Mononuclear cell (primary cell): ENCODE measurements around the gene MRPL14. TPM values are rescaled to one million over a fixed set of nuclear protein-coding genes. Genes with fewer than 3 reads are reported as not detected.

ENCODE experiments used
- H3K27me3 ChIP-seq: 2 replicates; pipeline ENCODE4 v1.6.0; 2011; ENCODE audit warnings: low read length, control low read depth; ENCODE audit not compliant: insufficient read depth
- H3K4me1 ChIP-seq: 2 replicates; pipeline ENCODE4 v1.5.1; 2011; ENCODE audit warnings: mild to moderate bottlenecking, low read length, control low read depth; ENCODE audit not compliant: insufficient read depth
- H3K4me3 ChIP-seq: 2 replicates; pipeline ENCODE4 v1.5.1; 2011; ENCODE audit warnings: mild to moderate bottlenecking, low read length, moderate library complexity
- H3K9me3 ChIP-seq: 2 replicates; pipeline ENCODE4 v1.5.1; 2011; ENCODE audit warnings: low read depth, mild to moderate bottlenecking, control low read depth, low read length
- total RNA-seq: library from RNA; depleted of rRNA; stranded (reverse); fragments of >200 nt; gene quantifications from one replicate; pipeline ENCODE4 v1.2.3, GENCODE V29; 2012

Gene MRPL14
- total RNA-seq, 1 donor: 10.3 TPM

DNA sequence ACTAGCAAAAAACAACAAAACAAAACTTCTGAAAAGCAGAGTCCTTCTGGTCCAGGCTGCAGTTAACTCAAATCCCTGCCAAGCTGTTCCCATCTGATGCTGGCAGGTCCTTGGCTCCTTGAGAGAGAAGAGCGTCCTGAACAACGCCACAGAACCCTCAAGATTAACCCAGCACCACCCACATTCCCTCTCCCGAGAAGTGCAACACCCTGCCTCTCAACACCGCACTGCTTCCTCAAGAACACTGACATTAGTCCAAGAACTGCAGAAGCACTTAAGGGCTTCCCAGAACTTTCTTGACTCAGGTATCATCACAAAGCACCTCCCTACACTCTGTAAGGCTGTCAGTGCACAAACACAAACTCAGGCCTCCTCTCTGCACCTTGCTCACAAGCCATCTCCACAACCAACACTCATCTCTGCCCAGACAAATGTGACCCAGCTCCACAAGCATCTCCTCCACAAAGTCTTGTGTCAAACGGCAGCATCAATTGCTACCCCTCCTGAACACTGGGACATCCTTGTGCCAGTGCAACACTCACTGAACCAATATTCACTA lies 7.5 kb downstream of the MRPL14 start:
- H3K4me1 ChIP-seq: peaks cover 60% of the 10 kb centered on the region

DNA sequence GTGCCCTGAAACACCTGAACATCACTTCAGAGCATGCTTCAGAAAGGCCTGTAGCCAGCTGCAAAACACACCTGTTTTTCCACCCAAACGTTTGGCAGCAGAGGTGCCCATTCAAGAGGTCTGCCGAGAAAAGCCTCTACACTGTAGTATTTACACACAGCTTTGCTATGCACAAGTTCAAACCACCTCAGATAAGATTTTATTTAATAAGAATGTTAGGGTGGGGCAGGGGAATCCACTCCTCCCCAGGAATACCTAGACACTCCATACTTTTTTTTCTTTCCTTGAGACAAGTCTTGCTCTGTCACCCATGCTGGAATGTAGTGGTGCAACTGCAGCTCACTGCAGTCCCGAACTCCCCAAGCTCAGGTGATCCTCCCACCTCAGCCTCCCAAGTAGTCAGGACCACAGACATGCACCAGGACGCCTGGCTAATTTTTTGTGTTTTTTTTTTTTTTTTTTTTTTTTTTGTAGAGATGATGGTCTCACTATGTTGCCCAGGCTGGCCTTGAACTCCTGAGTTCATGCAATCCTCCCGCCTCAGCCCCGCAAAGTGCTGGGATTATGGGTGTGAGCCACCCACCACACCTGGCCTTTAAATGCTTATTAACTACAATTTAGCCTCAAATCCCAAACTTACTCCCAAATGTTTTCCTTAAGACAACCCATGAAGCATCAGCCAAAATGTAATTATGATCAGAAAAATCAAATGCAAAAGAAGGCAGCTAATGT lies 9.7 kb downstream of the MRPL14 start:
- peaks cover 38% of the 10 kb centered on the region for H3K4me1 ChIP-seq
- no peak overlapping the region for H3K4me3 ChIP-seq
- no peaks in the 10 kb centered on the region for H3K27me3 ChIP-seq
- H3K9me3 ChIP-seq: no peaks in the 10 kb centered on the region

More for the DNA sequence above, 7.5 kb downstream of the MRPL14 start:
- Histone ChIP-seq H3K27me3 (no peaks in the 10 kb centered on the region), H3K9me3 (no peaks in the 10 kb centered on the region), H3K4me3 (no peak overlapping the region)

DNA sequence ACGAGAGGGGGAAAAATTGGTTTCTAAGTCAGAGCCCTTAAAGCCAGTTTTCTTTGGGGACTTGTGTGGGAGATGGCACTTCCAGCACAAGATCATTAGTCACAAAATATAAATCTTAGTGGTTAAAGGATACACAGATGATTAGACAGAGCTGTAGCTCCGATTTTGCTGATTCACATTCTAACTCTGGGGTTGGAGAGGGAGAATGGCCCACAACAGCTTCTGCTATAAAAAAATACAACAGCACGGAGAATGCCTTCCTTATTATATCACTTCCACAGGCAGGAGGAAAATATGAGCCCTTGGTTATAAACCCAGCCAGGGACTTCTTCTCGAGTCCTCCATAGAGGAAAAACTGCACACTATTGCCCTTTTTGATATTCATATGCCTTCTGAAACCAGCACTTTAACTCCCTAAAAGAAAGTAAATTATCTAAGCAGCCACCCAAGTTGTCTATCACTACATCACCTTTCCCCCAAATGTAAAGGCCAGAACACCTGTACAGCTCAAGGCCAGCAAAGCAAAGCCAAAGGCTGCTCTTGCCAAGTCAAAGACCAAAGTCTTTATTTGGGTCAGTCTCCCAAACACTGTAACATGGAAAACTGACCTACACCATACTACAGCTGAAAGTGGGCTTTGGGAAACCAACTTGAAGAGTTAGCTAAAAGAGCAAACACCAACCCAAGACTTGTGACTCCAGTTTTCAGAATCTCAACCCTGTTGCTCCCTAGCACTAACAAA lies 10.4 kb downstream of the MRPL14 start:
- H3K27me3 ChIP-seq: no peaks in the 10 kb centered on the region
- no peaks in the 10 kb centered on the region for H3K9me3 ChIP-seq
- H3K4me1 ChIP-seq: peaks cover 31% of the 10 kb centered on the region
- no peak overlapping the region for H3K4me3 ChIP-seq

DNA sequence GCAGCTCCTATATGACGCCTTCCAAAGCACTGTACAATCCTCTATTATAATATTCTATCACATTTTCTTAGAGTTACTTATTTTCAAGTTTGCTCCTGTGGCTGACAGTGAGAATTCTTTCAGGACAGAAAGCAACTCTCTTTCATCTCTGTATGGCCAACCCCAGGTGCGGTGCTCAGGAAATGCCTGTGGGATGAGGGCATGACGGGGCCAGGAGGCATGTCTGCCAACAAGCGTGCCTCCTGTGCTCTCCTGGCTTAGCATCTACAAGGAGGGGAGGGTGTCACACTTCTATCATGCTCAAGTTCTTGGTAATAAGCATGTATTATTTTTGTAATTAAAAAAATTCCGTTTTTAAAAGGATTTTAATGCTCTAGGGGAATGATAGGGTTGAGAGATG lies 11.4 kb downstream of the MRPL14 start:
- H3K27me3 ChIP-seq: no peaks in the 10 kb centered on the region
- H3K4me3 ChIP-seq: no peak overlapping the region
- H3K4me1 ChIP-seq: peaks cover 21% of the 10 kb centered on the region
- no peaks in the 10 kb centered on the region for H3K9me3 ChIP-seq

DNA sequence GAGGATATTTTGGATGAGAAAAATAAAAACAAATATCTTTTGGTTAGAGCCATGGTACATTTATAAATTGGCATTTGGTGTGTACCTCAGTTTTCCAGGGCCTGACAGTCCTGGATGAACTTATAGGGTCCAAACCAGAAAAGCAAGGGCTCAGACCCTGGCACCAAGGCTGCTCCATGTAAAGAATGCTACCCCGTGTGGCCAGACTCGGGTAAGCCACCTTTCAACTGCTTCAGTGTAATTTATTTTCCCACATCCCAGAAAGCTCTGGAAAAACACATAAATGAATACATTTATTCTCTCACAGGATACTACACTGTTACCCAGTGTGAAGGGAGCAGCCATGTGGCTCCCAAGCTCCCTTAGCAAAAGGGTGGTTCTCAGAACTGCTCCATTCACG lies 13.8 kb downstream of the MRPL14 start:
- H3K4me3 ChIP-seq: no peak overlapping the region
- no peaks in the 10 kb centered on the region for H3K9me3 ChIP-seq
- peaks cover 4% of the 10 kb centered on the region for H3K4me1 ChIP-seq
- H3K27me3 ChIP-seq: no peaks in the 10 kb centered on the region

DNA sequence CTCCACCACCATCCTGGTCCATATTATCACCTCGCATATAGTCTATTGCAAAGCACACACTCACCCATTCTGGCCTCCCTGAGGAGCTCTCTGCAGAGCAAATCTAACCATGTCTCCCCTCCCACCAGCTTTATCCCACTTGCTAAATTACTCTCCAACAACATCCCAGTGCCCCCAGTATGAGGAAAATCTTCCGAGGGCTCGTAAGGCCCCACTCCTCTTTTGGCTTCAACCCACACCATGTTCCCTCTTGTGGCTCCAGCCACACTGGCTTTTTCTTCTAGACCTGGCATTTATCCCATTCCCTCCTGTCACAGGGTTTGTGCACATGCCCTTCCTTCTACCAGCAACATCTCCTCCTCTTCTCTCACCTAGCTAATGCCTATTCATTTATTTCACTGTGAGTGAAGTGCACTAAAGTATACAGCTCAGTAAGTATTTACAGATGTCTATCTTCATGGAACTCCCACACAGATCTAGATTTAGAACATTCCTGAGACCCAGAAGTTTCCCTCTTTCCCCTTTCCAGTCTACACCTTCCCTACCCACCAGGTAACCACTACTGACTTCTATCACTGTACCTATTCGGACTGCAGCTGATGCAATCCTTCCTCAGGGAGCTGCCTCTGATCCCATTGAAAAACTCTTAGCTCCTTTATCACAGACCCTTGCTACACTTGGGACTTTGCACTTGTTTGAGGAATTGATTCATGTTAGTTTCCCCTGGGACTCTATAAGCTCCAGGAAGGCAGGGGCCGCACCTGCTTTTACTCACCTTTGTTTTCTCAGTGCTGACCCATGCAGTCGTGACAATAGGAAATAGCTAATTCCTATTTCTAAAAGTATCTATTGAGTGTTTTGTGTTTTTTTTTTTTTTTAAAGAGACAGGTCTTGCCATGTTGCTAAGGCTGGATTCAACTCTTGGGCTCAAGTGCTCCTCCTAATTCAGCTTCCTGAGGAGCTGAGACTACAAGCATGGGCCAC lies 15.5 kb downstream of the MRPL14 start:
- Histone ChIP-seq H3K27me3 (no peaks in the 10 kb centered on the region), H3K4me3 (no peak overlapping the region), H3K4me1 (no peaks in the 10 kb centered on the region), H3K9me3 (no peaks in the 10 kb centered on the region)

DNA sequence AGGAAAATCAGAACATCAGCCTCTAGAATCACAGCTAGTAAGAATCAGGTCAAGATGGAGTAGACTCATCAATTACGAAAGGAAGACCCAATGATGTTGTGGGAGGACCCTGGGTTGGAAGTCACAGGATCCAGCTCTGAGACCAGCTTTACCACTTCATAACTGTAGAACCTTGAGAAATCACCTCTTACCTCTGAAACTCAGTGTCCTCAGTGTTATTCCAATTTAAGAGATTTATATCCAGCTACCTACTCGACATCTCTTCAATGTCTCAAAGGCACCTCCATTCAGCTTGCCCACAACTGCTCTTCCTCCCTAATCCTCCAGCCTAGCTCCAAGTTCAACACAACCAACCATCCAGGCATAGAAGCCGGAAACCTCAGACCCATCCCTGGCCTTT lies 16.3 kb downstream of the MRPL14 start:
- no peaks in the 10 kb centered on the region for H3K9me3 ChIP-seq

DNA sequence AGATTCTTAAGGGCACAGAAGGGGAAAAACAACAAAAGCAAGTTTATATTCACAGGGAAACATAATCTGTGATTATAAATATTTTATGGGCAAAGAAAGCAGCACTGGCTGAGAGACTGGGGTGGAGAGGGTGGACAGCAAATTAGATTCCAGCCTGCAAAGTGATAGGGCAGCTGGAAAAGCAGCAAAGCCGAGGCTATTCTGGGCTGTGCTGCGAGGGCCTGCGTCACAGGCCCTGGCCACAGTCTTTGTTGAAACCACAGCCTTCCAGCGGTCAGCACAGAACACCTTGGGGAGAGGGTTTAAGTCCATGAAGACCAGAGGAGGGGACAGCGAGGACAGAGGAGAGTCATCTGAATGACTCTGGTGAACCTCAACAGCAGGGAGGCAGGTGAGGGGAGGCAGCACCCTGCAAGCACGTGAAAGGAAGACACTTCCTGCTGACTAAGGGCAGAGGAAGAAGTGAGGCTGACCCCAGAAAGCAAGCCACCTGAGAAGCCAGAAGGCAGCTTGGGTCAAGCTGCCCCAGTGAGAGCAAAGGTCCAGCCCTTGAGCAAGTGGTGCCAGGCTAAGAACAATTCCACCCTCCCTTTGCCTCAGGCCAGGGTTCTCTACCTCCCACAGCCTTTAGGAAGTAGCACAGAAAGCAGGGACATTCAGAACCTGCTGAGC lies 17.1 kb downstream of the MRPL14 start:
- Histone ChIP-seq H3K4me3 (no peak overlapping the region), H3K9me3 (no peaks in the 10 kb centered on the region), H3K4me1 (no peaks in the 10 kb centered on the region), H3K27me3 (no peaks in the 10 kb centered on the region)

More for the DNA sequence above, 16.3 kb downstream of the MRPL14 start:
- H3K4me3 ChIP-seq: no peak overlapping the region
- no peaks in the 10 kb centered on the region for H3K27me3 ChIP-seq
- H3K4me1 ChIP-seq: no peaks in the 10 kb centered on the region

DNA sequence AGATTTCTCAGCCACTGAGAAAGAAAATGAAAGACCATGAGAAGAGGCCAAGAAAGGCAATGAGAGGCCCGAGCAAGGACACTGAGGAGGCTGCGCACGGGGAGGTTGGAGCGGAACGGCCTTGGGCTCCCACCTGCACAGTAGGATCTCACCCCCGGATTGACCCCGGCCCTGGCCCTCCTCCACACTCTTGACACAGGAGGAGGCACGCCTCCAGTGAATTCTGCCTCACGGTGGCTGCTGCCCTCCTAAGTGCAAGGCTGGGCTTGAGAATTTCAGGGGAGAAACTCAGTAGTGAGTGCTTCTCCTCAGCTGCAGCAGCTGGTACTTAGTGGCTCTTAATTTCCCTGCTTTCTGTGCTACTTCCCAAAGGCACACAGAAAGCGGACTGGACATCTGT lies 18.0 kb downstream of the MRPL14 start:
- Histone ChIP-seq H3K4me3 (no peak overlapping the region), H3K27me3 (no peaks in the 10 kb centered on the region), H3K9me3 (no peaks in the 10 kb centered on the region), H3K4me1 (no peaks in the 10 kb centered on the region)

DNA sequence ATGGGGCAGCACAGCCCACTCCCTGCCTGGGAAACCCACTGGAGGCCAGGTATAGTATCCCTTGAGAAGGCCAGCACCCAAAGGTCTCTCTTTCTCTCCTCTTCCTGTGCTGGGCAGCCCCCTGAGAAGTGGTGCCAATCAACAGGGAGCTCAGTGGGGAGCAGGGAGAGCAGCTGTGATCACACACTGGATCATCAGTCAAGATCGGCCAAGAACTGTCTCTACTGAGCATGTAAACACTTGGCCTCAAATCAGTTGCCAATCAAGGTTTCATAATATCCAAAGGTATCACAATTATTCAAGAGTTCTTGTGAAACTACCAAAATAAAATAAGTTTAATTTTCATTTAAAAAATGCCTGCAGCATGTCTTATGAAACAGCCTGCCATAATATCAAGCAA lies 18.8 kb downstream of the MRPL14 start:
- Histone ChIP-seq H3K4me1 (no peaks in the 10 kb centered on the region), H3K4me3 (no peak overlapping the region), H3K9me3 (no peaks in the 10 kb centered on the region), H3K27me3 (no peaks in the 10 kb centered on the region)

DNA sequence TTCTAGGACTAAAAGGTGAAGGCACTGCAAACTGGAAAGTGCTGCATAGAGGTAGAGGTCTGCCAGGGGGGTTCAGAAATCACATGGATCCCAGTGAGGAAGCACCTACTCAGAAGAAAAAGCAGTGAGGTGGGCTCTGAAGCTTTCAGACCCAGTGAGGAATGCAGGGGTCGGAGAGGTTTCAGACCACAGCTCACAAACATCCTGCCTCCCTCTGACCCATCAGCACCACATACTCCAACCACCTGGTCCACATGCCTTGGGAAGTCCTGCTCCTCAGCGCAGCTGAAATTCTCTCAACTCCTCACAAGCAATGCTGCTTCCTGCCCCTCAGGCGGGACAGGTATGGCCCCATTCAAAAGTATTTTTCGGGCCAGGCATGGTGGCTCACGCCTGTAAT lies 20.2 kb downstream of the MRPL14 start:
- no peaks in the 10 kb centered on the region for H3K27me3 ChIP-seq
- H3K9me3 ChIP-seq: no peaks in the 10 kb centered on the region
- no peak overlapping the region for H3K4me3 ChIP-seq
- no peaks in the 10 kb centered on the region for H3K4me1 ChIP-seq

DNA sequence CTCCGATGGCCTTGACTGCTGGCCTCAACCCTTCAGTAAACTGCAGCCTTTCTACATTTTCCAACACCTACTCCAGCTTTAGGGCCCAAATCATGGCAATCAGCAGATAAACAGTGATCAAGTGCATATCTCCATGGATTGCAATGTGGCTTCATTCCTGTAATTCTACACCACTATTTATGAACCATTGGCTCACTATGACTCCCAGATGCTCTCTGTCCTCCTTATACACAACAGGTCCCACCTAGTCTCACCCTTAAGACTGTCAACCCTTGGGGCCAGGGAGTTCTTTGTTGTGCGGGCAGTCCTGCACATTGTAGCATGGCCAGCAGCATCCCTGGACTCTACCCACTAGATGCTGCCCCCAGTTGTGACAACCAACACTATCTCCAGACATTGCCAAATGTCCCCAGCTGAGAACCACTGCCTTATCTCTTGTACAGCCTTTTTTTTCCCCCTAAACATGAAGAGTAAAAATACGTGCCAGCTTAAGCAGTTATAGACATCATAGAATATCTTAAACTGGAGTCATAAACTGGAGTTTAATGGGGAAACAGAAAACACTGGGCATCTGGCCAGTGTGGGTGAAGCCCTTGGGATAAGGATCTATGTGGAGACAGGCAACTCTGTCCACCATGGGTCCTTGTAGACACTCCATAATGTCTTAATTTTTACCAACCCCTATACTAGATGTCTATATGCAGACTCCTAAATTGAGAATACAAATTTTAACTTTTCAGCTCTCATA lies 21.1 kb downstream of the MRPL14 start:
- Histone ChIP-seq H3K9me3 (no peaks in the 10 kb centered on the region), H3K4me1 (no peaks in the 10 kb centered on the region), H3K4me3 (no peak overlapping the region), H3K27me3 (no peaks in the 10 kb centered on the region)

DNA sequence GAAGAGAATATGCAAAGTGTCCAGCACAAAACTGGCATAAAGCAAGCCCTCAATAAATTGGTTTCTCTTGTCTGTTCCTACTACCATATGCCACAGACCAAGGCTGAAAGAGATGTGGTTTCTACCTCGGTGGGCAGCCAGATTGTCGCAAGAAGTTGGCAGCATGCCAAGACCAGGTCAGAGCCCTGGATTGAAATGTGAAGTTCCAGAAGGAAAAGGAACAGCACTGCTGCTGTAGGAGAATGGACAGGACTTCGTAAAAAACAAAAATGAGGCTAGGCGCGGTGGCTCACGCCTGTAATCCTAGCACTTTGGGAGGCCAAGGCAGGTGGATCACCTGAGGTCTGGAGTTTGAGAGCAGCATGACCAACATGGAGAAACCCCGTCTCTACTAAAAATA lies 22.1 kb downstream of the MRPL14 start:
- Histone ChIP-seq H3K9me3 (no peaks in the 10 kb centered on the region), H3K27me3 (no peaks in the 10 kb centered on the region), H3K4me3 (no peak overlapping the region), H3K4me1 (no peaks in the 10 kb centered on the region)
